BLaER1 treated with 17β-estradiol and CSF1 and Interleukin-3, amounts not matched to agents 10 nM and 100 nM (cell line): ENCODE results near the gene P3H3.

Experiments used
- H3K27ac ChIP-seq, 11 experiments: shearing (Covaris generic); formaldehyde crosslinking; 2 replicates each; pipeline ENCODE4 v1.8.1; 2022
- H3K27me3 ChIP-seq, 11 experiments: shearing (Covaris generic); formaldehyde crosslinking; 2 replicates each; pipeline ENCODE4 v1.8.1; 2022
- H3K36me3 ChIP-seq, 11 experiments: shearing (Covaris generic); formaldehyde crosslinking; 2 replicates each; pipeline ENCODE4 v1.8.1; 2022
- H3K4me1 ChIP-seq, 10 experiments: shearing (Covaris generic); formaldehyde crosslinking; 2 replicates each; pipeline ENCODE4 v1.8.1; 2022
- H3K4me2 ChIP-seq, 11 experiments: shearing (Covaris generic); formaldehyde crosslinking; 2 replicates each; pipeline ENCODE4 v1.8.1; 2022
- H3K4me3 ChIP-seq, 10 experiments: shearing (Covaris generic); formaldehyde crosslinking; 2 replicates each; pipeline ENCODE4 v1.8.1; 2022
- H3K9ac ChIP-seq, 11 experiments: shearing (Covaris generic); formaldehyde crosslinking; 2 replicates each; pipeline ENCODE4 v1.8.1; 2022
- H3K9me3 ChIP-seq, 11 experiments: shearing (Covaris generic); formaldehyde crosslinking; replicated peaks in 1 of 11; 2 replicates each; pipeline ENCODE4 v1.8.1; 2022
- H4K20me1 ChIP-seq, 11 experiments: shearing (Covaris generic); formaldehyde crosslinking; 2 replicates each; pipeline ENCODE4 v1.8.1; 2022
- Cebpa-rat ChIP-seq, 11 experiments: shearing (Covaris generic); IDR thresholded peaks; 2 replicates each; pipeline ENCODE4 v1.8.1; 2022

The P3H3 gene

DNA sequence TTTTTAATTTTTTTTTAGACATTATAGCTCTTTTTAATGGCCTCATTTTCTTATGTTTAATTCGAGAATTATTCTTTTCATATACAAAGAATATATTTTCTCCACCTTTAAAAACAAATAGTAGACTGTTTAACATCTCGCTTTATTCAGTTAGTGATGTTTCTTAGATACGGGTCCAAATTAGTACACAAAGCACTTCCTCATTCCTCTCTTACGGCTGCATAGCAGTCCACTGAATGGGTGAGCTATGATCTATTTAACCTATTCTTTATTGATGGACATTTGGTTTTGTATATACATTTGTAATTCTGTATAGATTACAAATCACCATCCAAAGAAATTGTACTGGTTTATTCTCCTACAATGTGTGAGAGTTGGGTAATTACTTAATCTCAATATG, 14.8 kb upstream of the P3H3 start:
- H3K4me3 ChIP-seq: no peak overlapping the region
- H3K36me3 ChIP-seq: no peaks in the 10 kb centered on the region
- H3K9ac ChIP-seq: no peak overlapping the region
- H3K27me3 ChIP-seq: peaks cover 0 to 49% (median 35%) of the 10 kb centered on the region in 11 experiments; a peak in 20 of 22 replicates
- peaks cover 11 to 30% (median 17%) of the 10 kb centered on the region in 10 experiments; a peak in 17 of 20 replicates for H3K4me1 ChIP-seq
- TF ChIP-seq Cebpa-rat (IDR thresholded peaks at IDR 0.05): no peak
- no peak overlapping the region for H3K27ac ChIP-seq
- H3K9me3 ChIP-seq: no peaks in the 10 kb centered on the region
- H3K4me2 ChIP-seq: peak overlapping the region in 3 of 11 experiments; percentile 59 to 76 (median 60); a peak in 4 of 22 replicates
- H4K20me1 ChIP-seq: no peaks in the 10 kb centered on the region; a peak in 2 of 22 replicates

DNA sequence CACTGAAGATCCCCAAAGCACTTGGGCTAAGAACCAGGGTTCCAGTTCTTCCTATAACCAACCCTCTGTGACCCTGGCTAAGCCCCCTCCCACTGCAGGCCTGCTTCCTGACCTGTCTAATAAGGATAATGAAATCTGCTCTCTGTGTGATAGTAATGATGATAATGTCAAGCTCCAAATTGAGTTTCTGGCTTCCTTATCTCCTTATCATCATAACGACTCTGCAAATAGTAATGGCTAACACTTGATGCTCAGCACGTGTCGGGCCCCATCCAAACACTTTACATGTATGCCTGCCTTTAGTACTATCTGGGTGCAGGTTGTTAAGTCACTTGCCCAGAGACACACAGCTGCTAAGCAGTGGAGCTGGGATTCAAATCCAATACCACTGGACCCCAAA, 11.6 kb upstream of the P3H3 start:
- Histone ChIP-seq H4K20me1 (peaks cover 0 to 20% (median 0%) of the 10 kb centered on the region in 11 experiments; a peak in 5 of 22 replicates), H3K9me3 (no peaks in the 10 kb centered on the region), H3K4me1 (peaks cover 17 to 51% (median 33%) of the 10 kb centered on the region in 10 experiments; a peak in 18 of 20 replicates), H3K27me3 (peaks cover 13 to 66% (median 56%) of the 10 kb centered on the region in 11 experiments), H3K27ac (no peak overlapping the region), H3K9ac (no peak overlapping the region), H3K4me2 (peak overlapping the region in 2 of 11 experiments; percentile 6 to 14; a peak in 1 of 22 replicates), H3K36me3 (no peaks in the 10 kb centered on the region; a peak in 1 of 22 replicates), H3K4me3 (no peak overlapping the region)
- no peak for TF ChIP-seq Cebpa-rat (IDR thresholded peaks at IDR 0.05)

GRCh38 chr12:6817098-6817497, 11.1 kb upstream of the P3H3 start:
- Histone ChIP-seq H3K36me3 (no peaks in the 10 kb centered on the region; a peak in 1 of 22 replicates), H3K9ac (no peak overlapping the region), H4K20me1 (peaks cover 0 to 24% (median 0%) of the 10 kb centered on the region in 11 experiments; a peak in 5 of 22 replicates), H3K27ac (no peak overlapping the region), H3K27me3 (peaks cover 18 to 71% (median 61%) of the 10 kb centered on the region in 11 experiments), H3K4me2 (no peak overlapping the region), H3K4me3 (no peak overlapping the region), H3K4me1 (peaks cover 22 to 54% (median 35%) of the 10 kb centered on the region in 10 experiments; a peak in 18 of 20 replicates), H3K9me3 (no peaks in the 10 kb centered on the region)
- no peak for TF ChIP-seq Cebpa-rat (IDR thresholded peaks at IDR 0.05)

DNA sequence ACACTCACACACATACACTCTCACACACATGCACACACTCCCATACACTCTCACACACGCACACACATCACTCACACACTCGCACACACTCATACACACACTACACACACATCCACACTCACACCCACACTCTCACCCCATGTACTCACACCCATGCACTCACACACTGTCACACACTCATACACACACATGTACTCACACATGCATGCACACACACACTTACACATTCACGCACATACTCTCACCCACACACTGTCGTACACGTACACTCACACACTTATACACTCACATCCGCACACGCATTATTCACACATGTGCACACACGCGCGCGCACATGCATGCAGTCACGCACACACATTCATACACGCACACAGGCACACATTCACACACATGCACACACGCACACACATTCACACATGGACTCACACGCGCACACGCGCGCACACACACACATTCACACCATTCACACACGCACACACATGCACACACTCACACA, 10.5 kb upstream of the P3H3 start:
- Histone ChIP-seq H3K27ac (no peak overlapping the region), H3K9me3 (no peaks in the 10 kb centered on the region), H3K4me2 (no peak overlapping the region), H3K9ac (no peak overlapping the region), H3K4me1 (peaks cover 16 to 52% (median 31%) of the 10 kb centered on the region in 10 experiments; a peak in 18 of 20 replicates), H3K27me3 (peaks cover 24 to 77% (median 68%) of the 10 kb centered on the region in 11 experiments), H4K20me1 (peaks cover 0 to 27% (median 0%) of the 10 kb centered on the region in 11 experiments; a peak in 5 of 22 replicates), H3K36me3 (no peaks in the 10 kb centered on the region; a peak in 1 of 22 replicates), H3K4me3 (no peak overlapping the region)
- TF ChIP-seq Cebpa-rat (IDR thresholded peaks at IDR 0.05): no peak

- Histone ChIP-seq H3K9ac (no peak overlapping the region), H3K4me2 (no peak overlapping the region), H3K27me3 (peaks cover 30 to 82% (median 73%) of the 10 kb centered on the region in 11 experiments), H4K20me1 (peaks cover 0 to 32% (median 0%) of the 10 kb centered on the region in 11 experiments; a peak in 6 of 22 replicates), H3K36me3 (no peaks in the 10 kb centered on the region; a peak in 1 of 22 replicates), H3K4me1 (peaks cover 13 to 53% (median 27%) of the 10 kb centered on the region in 10 experiments; a peak in 18 of 20 replicates), H3K4me3 (no peak overlapping the region), H3K27ac (no peak overlapping the region), H3K9me3 (no peaks in the 10 kb centered on the region)
- TF ChIP-seq Cebpa-rat (IDR thresholded peaks at IDR 0.05): no peak
Observed at GRCh38 chr12:6818222-6818621, 10.0 kb upstream of the P3H3 start.

DNA sequence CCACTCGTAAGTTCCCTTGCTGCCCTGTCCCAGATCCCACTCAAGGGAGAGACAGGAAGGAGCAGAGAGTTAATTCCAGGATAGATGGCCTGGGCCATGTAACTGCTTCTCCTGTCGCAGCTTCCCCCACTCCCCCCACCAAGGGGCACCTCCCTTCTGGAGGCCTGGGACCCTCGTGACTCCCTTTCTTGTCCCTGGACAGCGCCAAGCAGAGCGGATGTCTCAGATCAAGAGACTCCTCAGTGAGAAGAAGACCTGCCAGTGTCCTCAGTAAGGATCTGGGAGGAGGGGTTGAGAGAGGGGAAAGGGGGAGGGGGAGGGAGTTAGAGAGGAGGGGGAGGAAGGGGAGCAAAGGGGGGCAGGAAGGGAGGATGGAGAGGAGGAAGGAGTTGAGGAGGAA, 9.6 kb upstream of the P3H3 start:
- no peak overlapping the region for H3K27ac ChIP-seq
- H3K4me2 ChIP-seq: no peak overlapping the region
- TF ChIP-seq Cebpa-rat (IDR thresholded peaks at IDR 0.05): no peak
- peaks cover 0 to 35% (median 0%) of the 10 kb centered on the region in 11 experiments; a peak in 6 of 22 replicates for H4K20me1 ChIP-seq
- H3K4me1 ChIP-seq: peaks cover 13 to 53% (median 26%) of the 10 kb centered on the region in 10 experiments; a peak in 18 of 20 replicates
- no peaks in the 10 kb centered on the region; a peak in 1 of 22 replicates for H3K36me3 ChIP-seq
- H3K4me3 ChIP-seq: no peak overlapping the region
- H3K27me3 ChIP-seq: peaks cover 34 to 82% (median 73%) of the 10 kb centered on the region in 11 experiments
- H3K9ac ChIP-seq: no peak overlapping the region
- H3K9me3 ChIP-seq: no peaks in the 10 kb centered on the region

GRCh38 chr12:6819106-6820030, 8.8 kb upstream of the P3H3 start:
- Histone ChIP-seq H3K9me3 (no peaks in the 10 kb centered on the region), H3K27me3 (peaks cover 41 to 82% (median 73%) of the 10 kb centered on the region in 11 experiments), H3K27ac (no peak overlapping the region), H3K9ac (no peak overlapping the region), H3K4me1 (peaks cover 12 to 52% (median 24%) of the 10 kb centered on the region in 10 experiments; a peak in 18 of 20 replicates), H3K4me3 (no peak overlapping the region), H4K20me1 (peaks cover 0 to 35% (median 0%) of the 10 kb centered on the region in 11 experiments; a peak in 6 of 22 replicates), H3K4me2 (peak overlapping the region in 6 of 11 experiments; percentile 12 to 92 (median 46); a peak in 9 of 22 replicates), H3K36me3 (no peaks in the 10 kb centered on the region; a peak in 1 of 22 replicates)
- no peak for TF ChIP-seq Cebpa-rat (IDR thresholded peaks at IDR 0.05)

DNA sequence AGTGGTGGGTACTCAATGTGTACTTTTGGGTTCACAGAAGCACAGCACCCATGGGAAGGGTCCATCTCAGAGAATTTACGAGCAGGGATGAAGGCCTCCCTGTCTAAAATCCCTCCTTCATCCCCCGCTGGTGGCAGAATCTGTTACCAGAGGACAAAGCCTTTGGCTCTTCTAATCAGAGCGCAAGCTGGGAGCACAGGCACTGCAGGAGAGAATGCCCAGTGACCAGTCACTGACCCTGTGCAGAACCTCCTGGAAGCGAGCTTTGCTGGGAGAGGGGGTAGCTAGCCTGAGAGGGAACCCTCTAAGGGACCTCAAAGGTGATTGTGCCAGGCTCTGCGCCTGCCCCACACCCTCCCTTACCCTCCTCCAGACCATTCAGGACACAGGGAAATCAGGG, 8.0 kb upstream of the P3H3 start:
- Histone ChIP-seq H3K4me3 (no peak overlapping the region), H3K9ac (peak overlapping the region in 2 of 11 experiments; percentile 22 to 57; a peak in 1 of 22 replicates), H3K4me2 (peak overlapping the region in 7 of 11 experiments; percentile 12 to 92 (median 80); a peak in 8 of 22 replicates), H3K4me1 (peaks cover 6 to 44% (median 22%) of the 10 kb centered on the region in 10 experiments; a peak in 17 of 20 replicates), H3K9me3 (no peaks in the 10 kb centered on the region), H3K27me3 (peaks cover 49 to 82% (median 73%) of the 10 kb centered on the region in 11 experiments), H4K20me1 (peaks cover 0 to 39% (median 5%) of the 10 kb centered on the region in 11 experiments; a peak in 8 of 22 replicates), H3K27ac (peak overlapping the region in 1 of 11 experiments; percentile 14; a peak in 2 of 22 replicates), H3K36me3 (no peaks in the 10 kb centered on the region; a peak in 1 of 22 replicates)
- no peak for TF ChIP-seq Cebpa-rat (IDR thresholded peaks at IDR 0.05)
